Measurements from ENCODE around the gene YPEL2. TPM values are rescaled to one million over a fixed set of nuclear protein-coding genes. Genes with fewer than 3 reads are reported as not detected.
"Not testable (repeated sequence)": the region's sequence is repeated elsewhere in the genome, so short reads cannot be mapped to it uniquely, and the experiment has no call there.

YPEL2 gene
- total and polyA plus RNA-seq, 4 experiments from 2014 or later: 9.9 to 42.4 (median 31.2) TPM

- Mint-ChIP-seq H3K36me3 (peaks cover 24 to 40% of the 10 kb centered on the region in 2 donors), H3K9me3 (peaks cover 0 to 3% (median 0%) of the 10 kb centered on the region in 8 donors), H3K27me3 (no peaks in the 10 kb centered on the region), H3K4me3 (no peak overlapping the region), H3K27ac (peak overlapping the region in 3 of 7 donors; percentile 22 to 46 (median 25)), H3K4me1 (no peaks in the 10 kb centered on the region)
- Histone ChIP-seq H3K36me3 (ENCODE audit: insufficient read depth, low read length) (no peaks in the 10 kb centered on the region), H3K27me3 (ENCODE audit: insufficient read depth, low read length) (no peaks in the 10 kb centered on the region), H3K4me1 (ENCODE audit: insufficient read depth, low read length) (no peaks in the 10 kb centered on the region), H3K4me3 (ENCODE audit: low read length in 2 of 2) (no peak overlapping the region), H3K27ac (ENCODE audit: low read depth, low read length) (no peak overlapping the region), H3K9me3 (ENCODE audit: control insufficient read depth in 1 of 2, low read length in 2 of 2) (no peaks in the 10 kb centered on the region)
- intact Hi-C loops (cut with micrococcal nuclease): no loop called here
- DNase-seq: no peak
- POLR2A ChIA-PET (ENCODE audit: partially characterized antibody): interaction anchor here (1.2 to 1.3 kb wide), 2 partner anchors 11 to 75 kb away, joined by 3 to 4 read pairs; no protein-coding TSS in a partner anchor
- CTCF ChIA-PET (ENCODE audit: partially characterized antibody): interaction anchor here (0.5 to 1.4 kb wide), 3 partner anchors 9 to 75 kb away, joined by 3 read pairs; no protein-coding TSS in a partner anchor
Observed at GRCh38 chr17:59404471-59404870, 73.0 kb downstream of the YPEL2 start.

GRCh38 chr17:59405944-59406705, 74.7 kb downstream of the YPEL2 start:
- H3K4me1 ChIP-seq (ENCODE audit: insufficient read depth, low read length): no peaks in the 10 kb centered on the region
- no peaks in the 10 kb centered on the region for H3K9me3 ChIP-seq (ENCODE audit: control insufficient read depth in 1 of 2, low read length in 2 of 2)
- POLR2A ChIA-PET (ENCODE audit: partially characterized antibody): no interaction called here
- H3K4me1 Mint-ChIP-seq: no peaks in the 10 kb centered on the region
- no peak overlapping the region for H3K4me3 ChIP-seq (ENCODE audit: low read length in 2 of 2)
- H3K36me3 ChIP-seq (ENCODE audit: insufficient read depth, low read length): no peaks in the 10 kb centered on the region
- CTCF ChIA-PET (ENCODE audit: partially characterized antibody): interaction anchor here (0.6 to 0.7 kb wide), 2 partner anchors 57 to 95 kb away, joined by 3 to 4 read pairs; no protein-coding TSS in a partner anchor
- no peaks in the 10 kb centered on the region for H3K27me3 Mint-ChIP-seq
- no peaks in the 10 kb centered on the region for H3K27me3 ChIP-seq (ENCODE audit: insufficient read depth, low read length)
- H3K4me3 Mint-ChIP-seq: no peak overlapping the region
- H3K27ac Mint-ChIP-seq: peak overlapping the region in 1 of 7 donors; percentile 51
- intact Hi-C loops (cut with micrococcal nuclease): no loop called here
- peaks cover 0 to 9% (median 6%) of the 10 kb centered on the region in 8 donors for H3K9me3 Mint-ChIP-seq
- no peak overlapping the region for H3K27ac ChIP-seq (ENCODE audit: low read depth, low read length)
- peaks cover 30 to 33% of the 10 kb centered on the region in 2 donors for H3K36me3 Mint-ChIP-seq
- DNase-seq: no peak

- Histone ChIP-seq H3K27me3 (ENCODE audit: insufficient read depth, low read length) (no peaks in the 10 kb centered on the region), H3K27ac (ENCODE audit: low read depth, low read length) (no peak overlapping the region), H3K4me1 (ENCODE audit: insufficient read depth, low read length) (no peaks in the 10 kb centered on the region), H3K4me3 (ENCODE audit: low read length in 2 of 2) (no peak overlapping the region), H3K36me3 (ENCODE audit: insufficient read depth, low read length) (no peaks in the 10 kb centered on the region), H3K9me3 (ENCODE audit: control insufficient read depth in 1 of 2, low read length in 2 of 2) (no peaks in the 10 kb centered on the region)
- Mint-ChIP-seq H3K27me3 (no peaks in the 10 kb centered on the region), H3K27ac (peak overlapping the region in 1 of 7 donors; percentile 31), H3K4me1 (no peaks in the 10 kb centered on the region), H3K4me3 (no peak overlapping the region), H3K9me3 (peaks cover 0 to 11% (median 6%) of the 10 kb centered on the region in 8 donors), H3K36me3 (peaks cover 25 to 29% of the 10 kb centered on the region in 2 donors)
- ChIA-PET CTCF (ENCODE audit: partially characterized antibody) (no interaction called here), POLR2A (ENCODE audit: partially characterized antibody) (no interaction called here)
- intact Hi-C loops (cut with micrococcal nuclease): no loop called here
- no peak for DNase-seq
Observed at GRCh38 chr17:59406808-59407381, 75.4 kb downstream of the YPEL2 start.

- Mint-ChIP-seq H3K4me3 (no peak overlapping the region), H3K4me1 (no peaks in the 10 kb centered on the region), H3K27me3 (no peaks in the 10 kb centered on the region), H3K9me3 (peaks cover 0 to 11% (median 6%) of the 10 kb centered on the region in 8 donors), H3K36me3 (peaks cover 19 to 20% of the 10 kb centered on the region in 2 donors), H3K27ac (peak overlapping the region in 1 of 7 donors; percentile 82)
- H3K9me3 ChIP-seq (ENCODE audit: control insufficient read depth in 1 of 2, low read length in 2 of 2): no peaks in the 10 kb centered on the region
- no peaks in the 10 kb centered on the region for H3K27me3 ChIP-seq (ENCODE audit: insufficient read depth, low read length)
- no peaks in the 10 kb centered on the region for H3K4me1 ChIP-seq (ENCODE audit: insufficient read depth, low read length)
- CTCF ChIA-PET (ENCODE audit: partially characterized antibody): interaction anchor here (0.9 kb wide), 1 partner anchor 80 kb away, joined by 3 read pairs; no protein-coding TSS in a partner anchor
- DNase-seq: no peak
- no peak overlapping the region for H3K27ac ChIP-seq (ENCODE audit: low read depth, low read length)
- H3K36me3 ChIP-seq (ENCODE audit: insufficient read depth, low read length): no peaks in the 10 kb centered on the region
- POLR2A ChIA-PET (ENCODE audit: partially characterized antibody): no interaction called here
- no peak overlapping the region for H3K4me3 ChIP-seq (ENCODE audit: low read length in 2 of 2)
- intact Hi-C loops (cut with micrococcal nuclease): no loop called here
Observed at GRCh38 chr17:59409336-59410048, 78.0 kb downstream of the YPEL2 start.

GRCh38 chr17:59410049-59410437, 78.6 kb downstream of the YPEL2 start:
- Mint-ChIP-seq H3K9me3 (peaks cover 0 to 11% (median 6%) of the 10 kb centered on the region in 8 donors), H3K27me3 (no peaks in the 10 kb centered on the region), H3K27ac (no peak overlapping the region), H3K36me3 (peaks cover 17 to 19% of the 10 kb centered on the region in 2 donors), H3K4me3 (no peak overlapping the region), H3K4me1 (no peaks in the 10 kb centered on the region)
- DNase-seq: no peak
- H3K4me3 ChIP-seq (ENCODE audit: low read length in 2 of 2): no peak overlapping the region
- ChIA-PET CTCF (ENCODE audit: partially characterized antibody) (no interaction called here), POLR2A (ENCODE audit: partially characterized antibody) (no interaction called here)
- intact Hi-C loops (cut with micrococcal nuclease): no loop called here
- no peaks in the 10 kb centered on the region for H3K27me3 ChIP-seq (ENCODE audit: insufficient read depth, low read length)
- no peaks in the 10 kb centered on the region for H3K36me3 ChIP-seq (ENCODE audit: insufficient read depth, low read length)
- no peak overlapping the region for H3K27ac ChIP-seq (ENCODE audit: low read depth, low read length)
- no peaks in the 10 kb centered on the region for H3K4me1 ChIP-seq (ENCODE audit: insufficient read depth, low read length)
- no peaks in the 10 kb centered on the region for H3K9me3 ChIP-seq (ENCODE audit: control insufficient read depth in 1 of 2, low read length in 2 of 2)

GRCh38 chr17:59412431-59412830, 81.0 kb downstream of the YPEL2 start:
- CTCF ChIA-PET (ENCODE audit: partially characterized antibody): interaction anchor here (1.4 kb wide), 1 partner anchor 29 kb away, joined by 3 read pairs; no protein-coding TSS in a partner anchor
- H3K4me3 Mint-ChIP-seq; intact Hi-C loops (cut with micrococcal nuclease); DNase-seq; H3K4me3 ChIP-seq (ENCODE audit: low read length in 2 of 2); H3K4me1 ChIP-seq (ENCODE audit: insufficient read depth, low read length); H3K27ac Mint-ChIP-seq; POLR2A ChIA-PET (ENCODE audit: partially characterized antibody); H3K27ac ChIP-seq (ENCODE audit: low read depth, low read length); H3K4me1 Mint-ChIP-seq; H3K27me3 ChIP-seq (ENCODE audit: insufficient read depth, low read length); H3K27me3 Mint-ChIP-seq; H3K36me3 ChIP-seq (ENCODE audit: insufficient read depth, low read length); H3K9me3 ChIP-seq (ENCODE audit: control insufficient read depth in 1 of 2, low read length in 2 of 2): not testable (repeated sequence)
- peaks cover 0 to 10% (median 6%) of the 10 kb centered on the region in 8 donors for H3K9me3 Mint-ChIP-seq
- H3K36me3 Mint-ChIP-seq: peaks cover 7 to 10% of the 10 kb centered on the region in 2 donors

Data from CD4-positive, alpha-beta memory T cell (primary cell).